Endothelial cell (in vitro differentiated cells): ENCODE results near the gene PLPP1. TPM values are rescaled to one million over a fixed set of nuclear protein-coding genes. Genes with fewer than 3 reads are reported as not detected.

Source experiments
- DNase-seq: peaks from one replicate; pipeline ENCODE4 v3.0.0; 2021; ENCODE audit warnings: low spot score
- H3K27ac Mint-ChIP-seq: one replicate; pipeline ENCODE4 v1.8.0; 2021; ENCODE audit warnings: mixed read lengths, inconsistent platforms; ENCODE audit not compliant: unreplicated experiment
- H3K27me3 Mint-ChIP-seq: one replicate; pipeline ENCODE4 v1.8.0; 2021; ENCODE audit warnings: mild to moderate bottlenecking, moderate library complexity, mixed read lengths, inconsistent platforms; ENCODE audit not compliant: unreplicated experiment
- H3K36me3 Mint-ChIP-seq: one replicate; pipeline ENCODE4 v1.8.0; 2021; ENCODE audit warnings: mild to moderate bottlenecking, low read depth, mixed read lengths, inconsistent platforms; ENCODE audit not compliant: unreplicated experiment
- H3K4me1 Mint-ChIP-seq: one replicate; pipeline ENCODE4 v1.8.0; 2021; ENCODE audit warnings: mild to moderate bottlenecking, mixed read lengths, inconsistent platforms; ENCODE audit not compliant: unreplicated experiment
- H3K4me3 Mint-ChIP-seq: one replicate; pipeline ENCODE4 v1.8.0; 2021; ENCODE audit warnings: mild to moderate bottlenecking, mixed read lengths, inconsistent platforms; ENCODE audit not compliant: unreplicated experiment
- H3K9me3 Mint-ChIP-seq: one replicate; pipeline ENCODE4 v1.8.0; 2021; ENCODE audit warnings: mixed read lengths, inconsistent platforms; ENCODE audit not compliant: unreplicated experiment
- total RNA-seq: library from RNA; stranded (reverse); fragmentation: NEBNext Ultra II Directional; extraction: Animal tissue kit (Norgen Biotek cat#: 25700); gene quantifications from one replicate; pipeline ENCODE4 v1.2.1, GENCODE V29; 2021; ENCODE audit not compliant: unreplicated experiment
- TF ChIP-seq, protein P1 (sequence below): fragments of 200-600 bp; sonication (generic); IDR thresholded peaks from one replicate; pipeline ENCODE4 v1.5.0; 2021; ENCODE audit warnings: antibody characterized with exemption; ENCODE audit not compliant: unreplicated experiment

The PLPP1 gene
- total RNA-seq, 1 donor from 2014 or later: 11.3 TPM

DNA sequence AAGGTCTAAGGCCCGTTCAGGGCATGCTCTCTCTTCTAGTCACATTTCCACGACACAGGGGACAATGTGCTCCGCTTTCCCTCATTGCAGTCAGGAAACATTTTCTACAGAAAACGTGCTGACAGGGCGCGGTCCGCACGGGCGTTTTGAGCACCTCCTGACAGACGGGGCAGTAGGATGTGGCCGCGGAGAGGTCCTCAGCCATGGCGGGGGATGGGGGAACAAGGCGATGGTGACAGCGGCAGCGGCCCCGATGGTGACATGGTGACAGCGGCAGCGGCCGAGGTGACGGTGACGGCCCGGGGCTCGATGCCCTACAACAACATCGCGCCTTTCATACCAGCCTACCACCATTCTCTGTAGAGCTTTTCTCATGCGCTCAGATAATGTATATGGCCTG, 4.1 kb downstream of the PLPP1 start:
- peaks cover 14% of the 10 kb centered on the region for H3K4me1 Mint-ChIP-seq
- TF ChIP-seq, protein P1, sequence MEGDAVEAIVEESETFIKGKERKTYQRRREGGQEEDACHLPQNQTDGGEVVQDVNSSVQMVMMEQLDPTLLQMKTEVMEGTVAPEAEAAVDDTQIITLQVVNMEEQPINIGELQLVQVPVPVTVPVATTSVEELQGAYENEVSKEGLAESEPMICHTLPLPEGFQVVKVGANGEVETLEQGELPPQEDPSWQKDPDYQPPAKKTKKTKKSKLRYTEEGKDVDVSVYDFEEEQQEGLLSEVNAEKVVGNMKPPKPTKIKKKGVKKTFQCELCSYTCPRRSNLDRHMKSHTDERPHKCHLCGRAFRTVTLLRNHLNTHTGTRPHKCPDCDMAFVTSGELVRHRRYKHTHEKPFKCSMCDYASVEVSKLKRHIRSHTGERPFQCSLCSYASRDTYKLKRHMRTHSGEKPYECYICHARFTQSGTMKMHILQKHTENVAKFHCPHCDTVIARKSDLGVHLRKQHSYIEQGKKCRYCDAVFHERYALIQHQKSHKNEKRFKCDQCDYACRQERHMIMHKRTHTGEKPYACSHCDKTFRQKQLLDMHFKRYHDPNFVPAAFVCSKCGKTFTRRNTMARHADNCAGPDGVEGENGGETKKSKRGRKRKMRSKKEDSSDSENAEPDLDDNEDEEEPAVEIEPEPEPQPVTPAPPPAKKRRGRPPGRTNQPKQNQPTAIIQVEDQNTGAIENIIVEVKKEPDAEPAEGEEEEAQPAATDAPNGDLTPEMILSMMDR: no peak
- H3K36me3 Mint-ChIP-seq: peaks cover 4% of the 10 kb centered on the region
- H3K4me3 Mint-ChIP-seq: peak overlapping the region; percentile 13
- H3K9me3 Mint-ChIP-seq: no peaks in the 10 kb centered on the region
- no peak overlapping the region for H3K27ac Mint-ChIP-seq
- H3K27me3 Mint-ChIP-seq: peaks cover 8% of the 10 kb centered on the region
- no peak for DNase-seq

DNA sequence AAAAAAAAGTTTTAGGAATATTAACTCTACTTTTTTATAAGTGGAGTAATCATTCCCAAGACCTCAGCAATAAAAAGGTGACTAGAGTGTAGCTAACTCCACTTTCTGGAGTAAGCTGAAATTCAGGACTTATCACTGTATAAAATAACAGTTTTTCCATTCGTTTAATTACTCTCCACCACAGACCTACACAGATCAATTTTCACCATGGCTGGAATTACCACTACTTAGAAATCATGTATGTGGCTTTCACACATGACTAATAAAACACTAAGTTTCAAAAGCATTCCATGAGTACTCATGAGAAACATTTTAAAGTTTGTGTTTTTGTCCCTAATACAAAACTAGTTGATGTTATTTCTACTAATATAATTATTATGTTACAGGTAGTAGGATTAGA, 9.9 kb downstream of the PLPP1 start:
- no peak for DNase-seq
- no peaks in the 10 kb centered on the region for H3K36me3 Mint-ChIP-seq
- H3K4me3 Mint-ChIP-seq: no peak overlapping the region
- H3K27ac Mint-ChIP-seq: no peak overlapping the region
- H3K27me3 Mint-ChIP-seq: no peaks in the 10 kb centered on the region
- no peaks in the 10 kb centered on the region for H3K9me3 Mint-ChIP-seq
- TF ChIP-seq, protein P1: no peak
- H3K4me1 Mint-ChIP-seq: no peaks in the 10 kb centered on the region

DNA sequence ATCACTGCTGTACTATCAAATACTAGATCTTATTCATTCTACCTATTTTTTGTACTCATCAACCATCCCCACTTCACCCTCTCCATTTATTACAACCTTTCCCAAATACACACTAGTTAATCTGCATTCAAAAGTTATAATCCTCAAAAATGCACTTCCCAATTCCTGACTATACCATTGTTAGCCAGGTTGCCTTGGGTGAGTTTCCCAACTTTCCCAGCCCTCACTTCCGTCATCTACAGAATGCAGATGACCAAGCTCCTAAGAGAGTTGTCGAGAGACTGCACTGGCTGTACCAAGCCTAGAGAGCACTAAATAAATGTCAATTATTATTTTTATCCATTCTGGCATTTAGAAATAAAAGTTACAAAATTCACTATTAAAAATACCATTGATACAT, 11.5 kb downstream of the PLPP1 start:
- TF ChIP-seq, protein P1: no peak
- Mint-ChIP-seq H3K27ac (no peak overlapping the region), H3K4me1 (no peaks in the 10 kb centered on the region), H3K9me3 (no peaks in the 10 kb centered on the region), H3K36me3 (no peaks in the 10 kb centered on the region), H3K27me3 (no peaks in the 10 kb centered on the region), H3K4me3 (no peak overlapping the region)
- DNase-seq: no peak

DNA sequence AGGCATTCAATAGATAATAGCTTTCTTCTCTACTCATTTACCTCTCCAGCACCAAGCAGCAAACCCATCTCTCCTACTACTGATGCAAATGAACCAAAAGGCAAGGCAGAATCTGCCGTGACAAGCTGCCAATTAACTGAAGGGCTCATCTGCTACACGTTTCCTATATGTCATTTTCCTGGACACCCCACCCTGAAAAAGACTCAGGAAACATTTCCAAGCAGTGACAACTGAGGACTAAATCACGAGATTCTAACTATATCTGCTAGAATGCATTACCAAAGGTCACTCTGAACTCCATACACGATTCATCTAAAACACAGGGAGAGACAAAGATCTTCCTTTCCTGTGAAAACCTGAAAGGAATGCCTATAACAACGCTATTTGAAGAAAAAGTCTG, 12.9 kb downstream of the PLPP1 start:
- Mint-ChIP-seq H3K9me3 (no peaks in the 10 kb centered on the region), H3K27ac (no peak overlapping the region)

DNA sequence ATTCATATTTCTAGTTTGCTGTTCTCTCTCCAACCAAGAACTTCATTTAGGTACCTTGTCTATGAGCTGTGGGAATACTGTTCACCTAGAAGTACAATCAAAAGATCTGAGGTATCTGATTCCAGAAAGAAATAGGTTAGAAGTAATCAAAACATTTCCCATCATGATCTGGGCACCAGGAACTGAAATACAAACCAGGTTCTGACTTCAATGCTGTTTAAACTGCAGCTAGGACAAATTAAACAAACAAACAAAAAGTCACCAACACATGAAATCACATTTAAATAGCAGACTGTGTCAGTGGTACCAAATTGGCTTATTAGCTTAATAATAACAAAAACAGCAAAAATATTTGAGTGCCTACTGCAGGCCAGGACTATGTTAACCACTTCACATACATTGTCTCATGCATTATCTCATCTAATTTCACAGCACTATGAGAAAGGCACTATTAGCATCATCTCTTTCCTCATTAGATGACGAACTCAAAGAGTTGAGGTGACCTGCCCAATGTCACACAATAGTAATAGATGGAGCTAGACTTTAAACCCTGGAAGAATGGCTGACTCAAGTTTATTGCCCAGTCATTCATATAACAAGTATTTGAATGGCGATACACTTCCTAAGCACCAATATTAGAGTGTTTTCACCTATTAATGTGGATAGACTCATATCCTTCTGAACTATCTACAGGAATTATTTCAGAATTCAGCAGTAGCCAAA, 14.5 kb downstream of the PLPP1 start:
- Mint-ChIP-seq H3K9me3 (no peaks in the 10 kb centered on the region), H3K27ac (no peak overlapping the region), H3K27me3 (no peaks in the 10 kb centered on the region), H3K36me3 (no peaks in the 10 kb centered on the region), H3K4me3 (no peak overlapping the region), H3K4me1 (no peaks in the 10 kb centered on the region)
- TF ChIP-seq, protein P1: no peak
- DNase-seq: no peak

More for the DNA sequence above, 12.9 kb downstream of the PLPP1 start:
- H3K4me3 Mint-ChIP-seq: no peak overlapping the region
- DNase-seq: no peak
- H3K36me3 Mint-ChIP-seq: no peaks in the 10 kb centered on the region
- no peaks in the 10 kb centered on the region for H3K27me3 Mint-ChIP-seq
- TF ChIP-seq, protein P1: no peak
- no peaks in the 10 kb centered on the region for H3K4me1 Mint-ChIP-seq
